Activated CD4-positive, CD25-positive, alpha-beta regulatory T cell (primary cell): ENCODE measurements around the gene S100A13.

Experiments
- DNase-seq, 4 experiments: peaks; one replicate each; lab custom pipeline; 2025; lab: John Stamatoyannopoulos, UW

The S100A13 gene

GRCh38 chr1:153627715-153628626 is 666 bp upstream of the S100A13 start, which contains the start of gene S100A1:
TSS of gene S100A1 (plus strand) at chr1:153628434. CDS start at chr1:153630522, 2,088 bp downstream.
- DNase-seq, result no peak

GRCh38 chr1:153626477-153626903 is 815 bp downstream of the S100A13 start:
- DNase-seq, result no peak

- DNase-seq, result no peak
These were observed 2.2 kb downstream of the S100A13 start for GRCh38 chr1:153624965-153625611.

- DNase-seq, result no peak
These were observed 4.2 kb downstream of the S100A13 start for GRCh38 chr1:153623101-153623500.

- DNase-seq, result no peak
These were observed 8.1 kb downstream of the S100A13 start for GRCh38 chr1:153619171-153619570.

GRCh38 chr1:153617663-153618062 is 9.6 kb downstream of the S100A13 start:
- DNase-seq, result peak in 2 of 4 experiments; percentile 31 to 42

GRCh38 chr1:153616917-153617311 is 10.4 kb downstream of the S100A13 start:
- DNase-seq, result no peak

GRCh38 chr1:153616144-153616916 is 11.0 kb downstream of the S100A13 start, which contains the start of gene S100A14:
TSS of gene S100A14 (minus strand) at chr1:153616325. CDS start at chr1:153615858, 467 bp downstream.
- DNase-seq, result no peak

- DNase-seq, result no peak
These were observed 11.9 kb downstream of the S100A13 start for GRCh38 chr1:153615406-153615805.

GRCh38 chr1:153614906-153615305 is 12.4 kb downstream of the S100A13 start:
- DNase-seq, result no peak

- DNase-seq, result no peak
These were observed 13.0 kb downstream of the S100A13 start for GRCh38 chr1:153614189-153614900.

- DNase-seq, result no peak
These were observed 13.9 kb downstream of the S100A13 start for GRCh38 chr1:153613406-153613805.

GRCh38 chr1:153612755-153613331 is 14.5 kb downstream of the S100A13 start, which contains the start of gene S100A16:
TSS of gene S100A16 (minus strand) at chr1:153613137. CDS start at chr1:153608151, 4,986 bp downstream.
- no peak for DNase-seq

- DNase-seq, result no peak
These were observed 15.1 kb downstream of the S100A13 start for GRCh38 chr1:153612111-153612754.

GRCh38 chr1:153611356-153611755 is 15.9 kb downstream of the S100A13 start:
- no peak for DNase-seq

- no peak for DNase-seq
These were observed 16.4 kb downstream of the S100A13 start for GRCh38 chr1:153610811-153611301.

- DNase-seq, result no peak
These were observed 17.0 kb downstream of the S100A13 start for GRCh38 chr1:153610334-153610733.

GRCh38 chr1:153609585-153609907 is 17.8 kb downstream of the S100A13 start:
- DNase-seq, result no peak

- DNase-seq, result no peak
These were observed 18.3 kb downstream of the S100A13 start for GRCh38 chr1:153608742-153609584.
